Natural killer cell (primary cell): ENCODE measurements around the gene SLC26A5. TPM values are rescaled to one million over a fixed set of nuclear protein-coding genes. Genes with fewer than 3 reads are reported as not detected.

ENCODE experiments used
- ATAC-seq, 3 donors: fragments of 150-1000 bp in 2 of 3; fragments of 200-7000 bp in 1 of 3; cut with Tn5 transposase; 1 replicate in 1 of 3; 2 replicates in 2 of 3; pipeline ENCODE4 v1.10.0; 2021; ENCODE audit warnings: mild to moderate bottlenecking in 2 of 3, moderate library complexity in 2 of 3
- DNase-seq, 2 donors: peaks; one replicate each; pipeline versions ENCODE4 v3.0.0 to v3.0.0-alpha.2; 2013 to 2021; ENCODE audit warnings: mixed read lengths in 1 of 2
- H3K27ac ChIP-seq: one replicate; pipeline ENCODE4 v1.5.1; 2013; ENCODE audit warnings: mild to moderate bottlenecking, low read length
- H3K27me3 ChIP-seq: one replicate; pipeline ENCODE4 v1.6.1; 2013; ENCODE audit warnings: low read length; ENCODE audit not compliant: control insufficient read depth, insufficient read depth
- H3K36me3 ChIP-seq: one replicate; pipeline ENCODE4 v1.6.1; 2013; ENCODE audit warnings: low read length; ENCODE audit not compliant: control insufficient read depth, insufficient read depth
- H3K4me1 ChIP-seq: one replicate; pipeline ENCODE4 v1.6.1; 2013; ENCODE audit warnings: low read length; ENCODE audit not compliant: control insufficient read depth, insufficient read depth
- H3K4me3 ChIP-seq: one replicate; pipeline ENCODE4 v1.5.1; 2013; ENCODE audit warnings: low read length
- H3K9me3 ChIP-seq: one replicate; pipeline ENCODE4 v1.6.1; 2013; ENCODE audit warnings: low read length; ENCODE audit not compliant: control insufficient read depth, insufficient read depth
- H3K27ac Mint-ChIP-seq, 2 donors: one replicate each; pipeline ENCODE4 v1.8.0; 2022; ENCODE audit warnings: mild to moderate bottlenecking in 2 of 2, mixed read lengths in 2 of 2, moderate library complexity in 1 of 2
- H3K27me3 Mint-ChIP-seq, 2 donors: one replicate each; pipeline ENCODE4 v1.8.0; 2022; ENCODE audit warnings: low read depth in 2 of 2, mixed read lengths in 2 of 2
- H3K36me3 Mint-ChIP-seq: one replicate; pipeline ENCODE4 v1.8.0; 2022; ENCODE audit warnings: mixed read lengths
- H3K4me1 Mint-ChIP-seq, 2 donors: one replicate each; pipeline ENCODE4 v1.8.0; 2022; ENCODE audit warnings: mixed read lengths in 2 of 2
- H3K4me3 Mint-ChIP-seq: one replicate; pipeline ENCODE4 v1.8.0; 2022; ENCODE audit warnings: mild to moderate bottlenecking, moderate library complexity, mixed read lengths
- H3K9me3 Mint-ChIP-seq, 2 donors: one replicate each; pipeline ENCODE4 v1.8.0; 2022; ENCODE audit warnings: mixed read lengths in 2 of 2
- CTCF ChIP-seq: fragments of 200-600 bp; IDR thresholded peaks from one replicate; pipeline ENCODE4 v1.8.0; 2022; ENCODE audit warnings: antibody characterized with exemption
- WGBS: methylation state at CpG from one replicate; pipeline ENCODE4 v1.1.7; 2013; ENCODE audit warnings: missing lambda C conversion rate; ENCODE audit not compliant: insufficient coverage; 5-methylcytosine and 5-hydroxymethylcytosine counted together
- intact Hi-C: fragments of 100-400 bp; cut with micrococcal nuclease; formaldehyde crosslinking; loops from one replicate; pipeline ENCODE4 v1.14.2; 2022
- total RNA-seq, 4 donors: library from RNA; stranded (reverse); fragments of 120-200 nt in 1 of 4; gene quantifications; one replicate each; pipeline versions ENCODE4 v1.2.3 to v1.2.4, GENCODE V29; 2013 to 2022

Gene SLC26A5
- total RNA-seq, 3 donors from 2014 or later (not counting 1 experiment from before 2014, with no cell fraction given): 0.30 TPM; not detected in 2

GRCh38 chr7:103398483-103399127, 47.4 kb downstream of the SLC26A5 start:
- no peaks in the 10 kb centered on the region for H3K9me3 Mint-ChIP-seq

GRCh38 chr7:103396471-103396870, 49.5 kb downstream of the SLC26A5 start:
- no peak for TF ChIP-seq CTCF
- Histone ChIP-seq H3K27ac (no peak overlapping the region), H3K4me1 (no peaks in the 10 kb centered on the region), H3K9me3 (no peaks in the 10 kb centered on the region), H3K27me3 (no peaks in the 10 kb centered on the region), H3K36me3 (no peaks in the 10 kb centered on the region), H3K4me3 (no peak overlapping the region)
- H3K4me3 Mint-ChIP-seq: no peak overlapping the region
- no peaks in the 10 kb centered on the region for H3K4me1 Mint-ChIP-seq
- ATAC-seq: no peak
- 48% methylated on average over 6 of the region's 8 CpGs for WGBS
- intact Hi-C loops: no loop called here
- no peaks in the 10 kb centered on the region for H3K9me3 Mint-ChIP-seq
- no peak overlapping the region for H3K27ac Mint-ChIP-seq
- peaks cover 0 to under 1% of the 10 kb centered on the region in 2 donors for H3K27me3 Mint-ChIP-seq
- DNase-seq: no peak
- H3K36me3 Mint-ChIP-seq: no peaks in the 10 kb centered on the region

More at GRCh38 chr7:103398483-103399127, 47.4 kb downstream of the SLC26A5 start:
- Histone ChIP-seq H3K4me1 (no peaks in the 10 kb centered on the region), H3K4me3 (no peak overlapping the region), H3K27me3 (no peaks in the 10 kb centered on the region), H3K36me3 (no peaks in the 10 kb centered on the region), H3K9me3 (no peaks in the 10 kb centered on the region), H3K27ac (no peak overlapping the region)
- peaks cover 9 to 12% of the 10 kb centered on the region in 2 donors for H3K27me3 Mint-ChIP-seq
- 66% methylated on average over 2 of the region's 2 CpGs for WGBS
- no peaks in the 10 kb centered on the region for H3K36me3 Mint-ChIP-seq
- no peak overlapping the region for H3K27ac Mint-ChIP-seq
- intact Hi-C loops: no loop called here
- H3K4me3 Mint-ChIP-seq: no peak overlapping the region
- ATAC-seq (no peak), DNase-seq (no peak)
- no peak for TF ChIP-seq CTCF
- no peaks in the 10 kb centered on the region for H3K4me1 Mint-ChIP-seq

- intact Hi-C loops: no loop called here
- TF ChIP-seq CTCF: no peak
- no peak for ATAC-seq
- Histone ChIP-seq H3K9me3 (no peaks in the 10 kb centered on the region), H3K27ac (no peak overlapping the region), H3K36me3 (no peaks in the 10 kb centered on the region), H3K4me1 (no peaks in the 10 kb centered on the region), H3K27me3 (no peaks in the 10 kb centered on the region), H3K4me3 (no peak overlapping the region)
- Mint-ChIP-seq H3K36me3 (no peaks in the 10 kb centered on the region), H3K4me3 (no peak overlapping the region), H3K9me3 (no peaks in the 10 kb centered on the region), H3K27me3 (peaks cover 0 to 5% of the 10 kb centered on the region in 2 donors), H3K4me1 (no peaks in the 10 kb centered on the region), H3K27ac (no peak overlapping the region)
- no peak for DNase-seq
- WGBS: no CpG with 5 or more reads among the region's 1 CpG
These were observed 50.9 kb downstream of the SLC26A5 start for GRCh38 chr7:103395071-103395470.

GRCh38 chr7:103394566-103394965, 51.4 kb downstream of the SLC26A5 start:
- no peak for TF ChIP-seq CTCF
- no peak overlapping the region for H3K27ac Mint-ChIP-seq

More at GRCh38 chr7:103394566-103394965, 51.4 kb downstream of the SLC26A5 start:
- Histone ChIP-seq H3K27me3 (no peaks in the 10 kb centered on the region), H3K27ac (no peak overlapping the region), H3K4me3 (no peak overlapping the region), H3K4me1 (no peaks in the 10 kb centered on the region), H3K9me3 (no peaks in the 10 kb centered on the region), H3K36me3 (no peaks in the 10 kb centered on the region)
- ATAC-seq (no peak), DNase-seq (no peak)
- WGBS: 96% methylated on average over 4 of the region's 4 CpGs
- intact Hi-C loops: no loop called here
- Mint-ChIP-seq H3K27me3 (peaks cover 0 to 10% of the 10 kb centered on the region in 2 donors), H3K36me3 (no peaks in the 10 kb centered on the region), H3K4me1 (no peaks in the 10 kb centered on the region), H3K4me3 (no peak overlapping the region), H3K9me3 (no peaks in the 10 kb centered on the region)
